Smooth muscle cell (in vitro differentiated cells): ENCODE data around the gene NLGN2. TPM values are rescaled to one million over a fixed set of nuclear protein-coding genes. Genes with fewer than 3 reads are reported as not detected.

Experiments
- DNase-seq: peaks from one replicate; lab custom pipeline; 2025; ENCODE audit not compliant: unreplicated experiment; lab: John Stamatoyannopoulos, UW
- H2AFZ ChIP-seq: fragments of 200-600 bp; sonication (generic); 2 replicates; pipeline ENCODE4 v1.6.0; 2016; ENCODE audit warnings: antibody characterized with exemption, low read depth, mild to moderate bottlenecking
- H3F3A ChIP-seq: fragments of 200-600 bp; sonication (generic); 2 replicates; pipeline ENCODE4 v1.6.0; 2017; ENCODE audit warnings: antibody characterized with exemption, low read depth
- H3K27ac ChIP-seq: fragments of 200-600 bp; sonication (generic); 2 replicates; pipeline ENCODE4 v1.5.1; 2016; ENCODE audit warnings: low read depth, mild to moderate bottlenecking
- H3K27me3 ChIP-seq: fragments of 200-600 bp; sonication (generic); 2 replicates; pipeline ENCODE4 v1.6.1; 2016; ENCODE audit warnings: low read depth, mild to moderate bottlenecking
- H3K36me3 ChIP-seq: fragments of 200-600 bp; sonication (generic); 2 replicates; pipeline ENCODE4 v1.5.1; 2016; ENCODE audit warnings: low read depth
- H3K4me1 ChIP-seq: fragments of 200-600 bp; sonication (generic); 2 replicates; pipeline ENCODE4 v1.5.1; 2016; ENCODE audit warnings: low read depth
- H3K4me2 ChIP-seq: fragments of 200-600 bp; sonication (generic); 2 replicates; pipeline ENCODE4 v1.6.0; 2016; ENCODE audit warnings: mild to moderate bottlenecking
- H3K4me3 ChIP-seq: fragments of 200-600 bp; sonication (generic); 2 replicates; pipeline ENCODE4 v1.5.1; 2016; ENCODE audit warnings: mild to moderate bottlenecking
- H3K79me2 ChIP-seq: fragments of 200-600 bp; sonication (generic); 2 replicates; pipeline ENCODE4 v1.6.0; 2016; ENCODE audit warnings: low read depth, mild to moderate bottlenecking
- H3K9ac ChIP-seq: fragments of 200-600 bp; sonication (generic); 2 replicates; pipeline ENCODE4 v1.6.0; 2016; ENCODE audit warnings: low read depth
- H3K9me3 ChIP-seq: fragments of 200-600 bp; sonication (generic); replicated peaks from 2 replicates; pipeline ENCODE4 v1.5.1; 2016; ENCODE audit warnings: low read depth
- H4K20me1 ChIP-seq: fragments of 200-600 bp; sonication (generic); 2 replicates; pipeline ENCODE4 v1.6.0; 2016; ENCODE audit warnings: low read depth
- CTCF ChIP-seq: fragments of 200-600 bp; sonication (generic); IDR thresholded peaks from 2 replicates; pipeline ENCODE4 v1.5.1; 2017; ENCODE audit warnings: borderline replicate concordance, mild to moderate bottlenecking, antibody characterized with exemption; ENCODE audit not compliant: insufficient read depth, poor library complexity, severe bottlenecking
- WGBS: methylation state at CpG from one replicate; pipeline ENCODE4 v1.1.7; 2016; ENCODE audit warnings: low lambda C conversion rate; 5-methylcytosine and 5-hydroxymethylcytosine counted together
- polyA plus RNA-seq: library from polyadenylated mRNA; unstranded; fragments of >200 nt; fragmentation: Nextera tagmentation; extraction: Ambion mirVana; gene quantifications from 2 replicates; pipeline ENCODE4 v1.2.1, GENCODE V29; 2016
- total RNA-seq: library from RNA; depleted of rRNA; stranded (reverse); fragments of >200 nt; gene quantifications from 2 replicates; pipeline ENCODE4 v1.2.3, GENCODE V29; 2014

The NLGN2 gene
- total and polyA plus RNA-seq, 2 experiments from 2014 or later: 10.8 to 20.9 TPM

GRCh38 chr17:7426203-7426863 is 18.7 kb downstream of the NLGN2 start:
- no peak overlapping the region for H3K4me3 ChIP-seq
- no peak overlapping the region for H3K4me2 ChIP-seq
- no peak for DNase-seq
- no peaks in the 10 kb centered on the region for H3K79me2 ChIP-seq
- TF ChIP-seq CTCF: no peak
- H3K27me3 ChIP-seq: no peaks in the 10 kb centered on the region
- no peak overlapping the region for H2AFZ ChIP-seq
- no peak overlapping the region for H3K9ac ChIP-seq
- H3K36me3 ChIP-seq: no peaks in the 10 kb centered on the region
- no peaks in the 10 kb centered on the region for H4K20me1 ChIP-seq
- H3K9me3 ChIP-seq: no peaks in the 10 kb centered on the region
- no peaks in the 10 kb centered on the region for H3K4me1 ChIP-seq
- no peak overlapping the region for H3K27ac ChIP-seq
- 93% methylated on average over 33 of the region's 33 CpGs for WGBS
- no peaks in the 10 kb centered on the region for H3F3A ChIP-seq

GRCh38 chr17:7426896-7427489 is 19.3 kb downstream of the NLGN2 start:
- Histone ChIP-seq H3K27me3 (no peaks in the 10 kb centered on the region), H3K4me1 (no peaks in the 10 kb centered on the region), H3K9me3 (no peaks in the 10 kb centered on the region), H3K4me3 (no peak overlapping the region), H2AFZ (no peak overlapping the region), H4K20me1 (no peaks in the 10 kb centered on the region), H3K27ac (no peak overlapping the region), H3K9ac (no peak overlapping the region), H3F3A (no peaks in the 10 kb centered on the region), H3K4me2 (no peak overlapping the region), H3K79me2 (no peaks in the 10 kb centered on the region), H3K36me3 (no peaks in the 10 kb centered on the region)
- 94% methylated on average over 28 of the region's 29 CpGs for WGBS
- no peak for DNase-seq
- no peak for TF ChIP-seq CTCF

GRCh38 chr17:7427549-7427948 is 19.9 kb downstream of the NLGN2 start:
- no peak for TF ChIP-seq CTCF
- Histone ChIP-seq H3K9ac (no peak overlapping the region), H3K36me3 (no peaks in the 10 kb centered on the region), H3K9me3 (no peaks in the 10 kb centered on the region), H3K27ac (no peak overlapping the region), H3K4me1 (no peaks in the 10 kb centered on the region), H2AFZ (no peak overlapping the region), H4K20me1 (no peaks in the 10 kb centered on the region), H3F3A (no peaks in the 10 kb centered on the region), H3K79me2 (no peaks in the 10 kb centered on the region), H3K4me3 (no peak overlapping the region), H3K27me3 (no peaks in the 10 kb centered on the region), H3K4me2 (no peak overlapping the region)
- DNase-seq: no peak
- WGBS: 95% methylated on average over 7 of the region's 7 CpGs

- Histone ChIP-seq H3F3A (no peaks in the 10 kb centered on the region), H4K20me1 (no peaks in the 10 kb centered on the region), H3K36me3 (no peaks in the 10 kb centered on the region), H3K27me3 (no peaks in the 10 kb centered on the region), H3K9ac (no peak within 1 kb of the TSS), H3K27ac (no peak within 1 kb of the TSS), H3K79me2 (no peaks in the 10 kb centered on the region), H2AFZ (no peak within 1 kb of the TSS), H3K4me2 (no peak within 1 kb of the TSS), H3K4me1 (no peaks in the 10 kb centered on the region), H3K4me3 (no peak within 1 kb of the TSS), H3K9me3 (no peaks in the 10 kb centered on the region)
- no peak for DNase-seq
- no peak for TF ChIP-seq CTCF
- WGBS: 84% methylated on average over 5 of the region's 5 CpGs
These were observed 20.9 kb downstream of the NLGN2 start, which contains the start of gene SPEM3 for GRCh38 chr17:7428557-7428956. TSS of gene SPEM3 (plus strand) at chr17:7428857. CDS start at chr17:7428903, 46 bp downstream.
